KBM-7 (cell line): ENCODE data around the gene RNF182.
A peak's percentile ranks its signal among the peaks of the same experiment; 100 is the strongest.
"Not testable (repeated sequence)": the region's sequence is repeated elsewhere in the genome, so short reads cannot be mapped to it uniquely, and the experiment has no call there.

Experiments used
- DNase-seq: peaks from one replicate; pipeline ENCODE4 v3.0.0-alpha.2; 2015
- in situ Hi-C: fragments of 300-500 bp; cut with MboI; formaldehyde crosslinking; loops from 2 replicates; pipeline ENCODE4 v1.14.3; 2020; ENCODE audit warnings: low sequenced_read_pairs, low pct_unique_long_range_greater_than_20kb, mixed read lengths

RNF182 gene

DNA sequence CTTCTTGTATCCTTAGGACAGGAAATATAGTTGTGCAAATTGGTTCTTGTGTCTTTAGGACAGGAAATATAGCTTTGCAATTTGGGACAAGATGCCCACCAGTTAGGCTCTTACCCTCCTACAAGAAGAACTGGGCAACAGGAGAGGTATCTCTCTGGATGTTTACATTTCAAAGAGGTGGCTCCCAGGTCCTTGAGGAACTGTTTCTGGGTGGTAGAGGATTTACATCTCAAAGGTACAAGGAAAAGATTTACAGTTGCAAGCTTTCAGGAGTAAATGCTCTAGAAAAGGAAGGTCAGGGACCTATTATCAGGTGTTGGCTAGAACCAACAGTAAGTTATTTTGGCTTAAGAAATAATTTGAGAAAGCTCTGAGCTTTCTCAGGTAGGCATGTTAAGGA, 19.2 kb downstream of the RNF182 start:
- in situ Hi-C loops: no loop called here
- DNase-seq: no peak

DNA sequence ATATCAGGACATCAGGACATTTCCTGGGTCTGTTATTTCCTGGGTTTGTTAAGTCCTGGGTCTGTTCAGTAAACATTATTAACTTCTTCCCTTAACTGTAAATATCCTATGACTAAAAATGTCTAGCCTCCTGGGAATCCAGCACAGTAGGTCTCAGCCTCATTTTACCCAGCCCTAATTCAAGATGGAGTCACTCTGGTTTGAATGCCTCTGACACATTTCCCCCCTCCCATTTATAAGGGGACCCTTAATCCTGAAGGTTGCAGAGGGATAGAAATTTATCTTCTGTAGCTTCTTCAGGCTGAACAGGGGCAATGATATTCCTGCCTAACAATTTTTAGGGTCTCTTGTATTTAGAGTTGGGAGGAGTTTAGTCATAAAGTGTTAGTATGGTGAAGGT, 21.8 kb downstream of the RNF182 start:
- DNase-seq: no peak
- in situ Hi-C loops: no loop called here

DNA sequence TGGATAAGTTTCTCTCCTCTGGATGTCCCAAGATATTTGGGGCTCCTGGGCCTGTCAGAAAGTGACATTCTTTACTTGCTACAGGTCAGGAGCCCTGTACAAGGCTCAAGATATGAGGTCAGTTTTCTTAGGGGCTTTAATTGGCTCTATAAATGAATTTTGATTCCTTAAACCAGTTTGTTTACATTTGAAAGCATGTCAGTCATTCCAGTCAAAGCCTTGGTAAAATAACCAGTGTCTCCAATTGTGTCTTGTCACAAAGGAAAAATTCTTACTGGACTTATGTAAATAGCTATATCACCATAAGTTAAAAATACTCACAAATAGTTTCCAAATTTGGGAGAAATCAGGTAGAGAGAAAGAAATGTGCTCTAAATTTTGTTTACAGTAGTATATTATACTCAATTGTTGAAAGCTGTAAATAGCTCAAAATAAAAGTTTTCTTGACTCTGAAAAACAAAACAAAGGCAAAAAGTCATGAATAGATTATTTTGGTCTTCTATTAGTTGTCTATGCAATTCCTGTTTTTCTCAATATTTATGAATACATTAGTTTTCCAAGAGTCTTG, 22.9 kb downstream of the RNF182 start:
- no peak for DNase-seq
- in situ Hi-C loops: no loop called here

DNA sequence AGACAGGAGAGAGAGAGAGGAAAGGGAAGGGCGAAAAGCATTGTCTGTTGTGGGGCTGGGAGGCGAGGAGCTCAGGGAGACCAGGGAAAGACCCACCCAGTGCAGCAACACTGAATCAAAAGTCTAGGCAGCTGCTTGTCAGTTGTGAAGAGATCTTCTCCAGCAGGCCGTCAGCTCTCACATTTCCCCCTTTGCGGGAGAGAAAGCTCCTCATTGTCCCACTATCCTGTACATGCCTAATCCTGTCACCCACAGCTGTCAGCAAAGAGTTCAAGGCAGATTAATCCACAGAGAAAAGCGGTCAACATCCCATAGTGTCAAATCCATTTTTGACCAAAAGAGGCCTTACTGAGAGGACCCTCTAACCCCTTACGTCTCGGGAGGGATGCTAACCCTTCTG, 27.3 kb downstream of the RNF182 start:
- no peak for DNase-seq

DNA sequence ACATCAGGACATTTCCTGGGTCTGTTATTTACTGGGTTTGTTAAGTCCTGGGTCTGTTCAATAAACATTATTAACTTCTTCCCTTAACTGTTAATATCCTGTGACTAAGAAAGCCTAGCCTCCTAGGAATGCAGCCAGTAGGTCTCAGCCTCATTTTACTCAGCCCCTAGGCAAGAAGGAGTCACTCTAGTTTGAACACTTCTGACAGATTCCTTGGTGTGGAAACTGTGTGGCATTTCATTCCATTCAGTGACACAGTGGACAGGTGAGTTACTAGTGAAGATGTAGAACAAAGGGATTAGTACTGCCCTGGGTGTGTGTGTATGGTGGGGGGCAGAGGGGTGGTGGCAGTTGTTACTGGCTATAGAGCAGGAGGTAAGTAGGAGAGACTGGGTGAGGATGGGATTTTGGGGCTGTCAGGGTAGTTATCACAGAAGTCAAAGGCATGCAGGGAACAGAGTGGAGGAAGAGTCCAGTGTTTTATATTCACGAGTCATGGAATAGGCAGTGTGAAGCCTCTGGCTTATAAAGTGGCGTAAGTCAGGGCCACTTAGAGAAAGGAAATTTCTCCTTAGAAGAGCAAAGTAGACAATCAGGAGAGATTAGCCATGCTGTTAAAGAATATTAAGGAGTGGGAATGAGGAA, 28.4 kb downstream of the RNF182 start:
- in situ Hi-C loops: no loop called here
- DNase-seq: no peak

More for the DNA sequence above, 27.3 kb downstream of the RNF182 start:
- in situ Hi-C loops: no loop called here

DNA sequence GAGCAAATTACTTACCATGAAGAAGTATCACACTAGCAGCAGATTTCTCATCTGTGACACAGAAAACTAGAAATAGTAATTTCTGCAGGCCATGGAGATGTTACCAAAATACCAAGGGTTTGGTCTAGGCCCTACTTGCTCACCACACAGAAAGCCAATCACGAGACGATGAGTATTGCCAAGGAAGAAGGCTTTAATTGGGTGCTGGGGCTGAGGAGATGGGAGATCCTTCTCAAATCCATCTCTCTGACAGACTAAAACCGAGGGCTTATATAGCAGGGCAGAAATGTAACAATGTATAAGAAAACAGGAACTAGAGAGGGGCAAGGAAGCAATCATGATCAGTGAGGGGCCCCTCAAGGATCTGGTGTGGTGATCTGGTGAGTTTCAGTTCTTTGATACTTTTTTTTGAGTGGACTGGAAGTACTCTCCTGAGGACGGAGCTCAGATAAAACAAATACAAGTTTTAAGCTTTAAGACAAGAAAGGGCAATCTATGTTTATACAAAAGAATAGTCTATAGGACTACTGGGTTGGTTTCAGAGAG, 40.9 kb downstream of the RNF182 start:
- DNase-seq: peak; percentile 3
- in situ Hi-C loops: no loop called here

DNA sequence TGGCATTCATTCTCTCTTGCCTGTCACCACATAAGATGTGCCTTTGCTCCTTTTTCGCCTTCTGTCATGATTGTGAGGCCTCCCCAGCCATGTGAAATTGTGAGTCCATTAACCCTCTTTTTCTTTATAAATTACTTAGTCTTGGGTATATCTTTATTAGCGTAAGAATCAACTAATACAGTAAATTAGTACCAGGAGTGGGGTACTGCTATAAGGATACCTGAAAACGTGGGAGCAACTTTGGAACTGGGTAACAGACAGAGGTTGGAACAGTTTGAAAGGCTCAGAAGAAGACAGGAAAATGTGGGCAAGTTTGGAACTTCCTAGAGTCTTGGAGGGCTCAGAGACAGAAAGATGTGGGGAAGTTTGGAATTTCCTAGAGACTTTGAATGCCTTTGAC, 46.6 kb downstream of the RNF182 start:
- DNase-seq: no peak
- in situ Hi-C loops: no loop called here

DNA sequence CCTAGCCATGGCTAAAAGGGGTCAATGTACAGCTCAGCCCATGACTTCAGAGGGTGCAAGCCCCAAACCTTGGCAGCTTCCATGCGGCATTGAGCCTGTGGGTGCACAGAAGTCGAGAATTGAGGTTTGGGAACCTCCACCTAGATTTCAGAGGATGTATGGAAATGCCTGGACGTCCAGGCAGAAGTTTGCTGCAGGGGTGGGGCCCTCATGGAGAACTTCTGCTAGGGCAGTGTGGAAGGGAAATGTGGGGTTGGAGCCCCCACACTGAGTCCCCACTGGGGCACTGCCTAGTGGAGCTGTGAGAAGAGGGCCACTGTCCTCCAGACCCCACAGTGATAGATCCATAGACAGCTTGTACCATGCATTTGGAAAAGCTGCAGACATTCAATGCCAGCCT, 47.9 kb downstream of the RNF182 start:
- DNase-seq, in situ Hi-C loops: not testable (repeated sequence)

DNA sequence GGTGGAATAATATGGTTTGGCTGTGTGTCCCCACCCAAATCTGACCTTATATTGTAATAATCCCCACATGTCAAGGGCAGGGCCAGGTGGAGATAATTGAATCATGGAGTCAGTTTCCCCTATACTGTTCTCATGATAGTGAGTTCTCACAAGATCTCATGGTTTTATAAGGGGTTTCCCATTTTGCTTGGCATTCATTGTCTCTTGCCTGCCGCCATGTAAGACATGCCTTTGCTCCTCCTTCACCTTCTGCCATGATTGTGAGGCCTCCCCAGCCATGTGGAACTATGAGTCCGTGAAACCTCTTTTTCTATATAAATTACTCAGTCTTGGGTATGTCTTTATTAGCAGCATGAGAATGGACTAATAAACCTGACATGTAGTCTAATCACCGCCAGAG, 48.7 kb downstream of the RNF182 start:
- DNase-seq, in situ Hi-C loops: not testable (repeated sequence)

DNA sequence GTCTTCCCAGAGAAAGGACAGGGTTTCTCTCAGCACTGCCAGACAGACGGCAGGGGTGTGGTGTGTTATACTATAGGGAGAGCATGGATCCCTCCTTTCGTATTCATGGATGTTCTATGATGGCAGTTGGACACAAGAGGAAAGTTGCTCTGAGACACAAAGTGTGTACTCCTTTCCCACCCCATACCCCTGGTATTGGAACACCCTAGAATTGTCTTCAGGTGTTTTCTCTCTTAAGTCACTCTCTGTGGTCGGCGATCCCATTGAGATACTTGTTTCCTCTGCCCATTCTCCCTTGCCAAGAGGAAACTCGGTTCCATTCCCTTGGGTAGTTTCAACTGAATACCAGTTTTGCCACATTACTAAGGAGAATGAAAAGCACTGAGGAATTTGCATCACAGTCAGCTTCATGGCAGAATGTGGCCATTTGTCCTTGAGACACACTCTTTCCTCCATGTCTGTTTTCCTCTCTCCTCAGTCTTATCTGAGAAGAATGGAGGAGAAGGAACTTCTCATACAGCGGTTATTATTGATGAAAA, 53.4 kb downstream of the RNF182 start:
- DNase-seq: no peak
- in situ Hi-C loops: no loop called here

DNA sequence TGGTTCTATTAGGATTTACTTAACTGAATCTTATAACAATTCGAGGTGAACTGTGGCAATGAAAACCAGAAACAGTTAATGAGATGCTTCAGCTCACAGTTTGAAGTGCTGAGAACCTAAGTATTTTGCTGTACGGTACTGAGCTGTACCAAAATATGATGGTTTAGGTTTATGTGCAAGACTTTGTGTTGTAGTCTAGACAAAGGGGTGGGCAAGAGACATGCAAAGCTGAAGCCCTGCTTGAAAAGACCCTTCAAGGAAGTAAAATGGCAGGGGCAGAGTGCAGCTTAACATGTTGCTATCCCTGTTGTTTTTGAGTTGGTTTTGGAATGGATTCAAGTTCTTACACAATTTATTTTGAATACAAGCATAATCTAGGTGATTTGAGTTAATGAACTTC, 54.0 kb downstream of the RNF182 start:
- in situ Hi-C loops: no loop called here
- DNase-seq: no peak

DNA sequence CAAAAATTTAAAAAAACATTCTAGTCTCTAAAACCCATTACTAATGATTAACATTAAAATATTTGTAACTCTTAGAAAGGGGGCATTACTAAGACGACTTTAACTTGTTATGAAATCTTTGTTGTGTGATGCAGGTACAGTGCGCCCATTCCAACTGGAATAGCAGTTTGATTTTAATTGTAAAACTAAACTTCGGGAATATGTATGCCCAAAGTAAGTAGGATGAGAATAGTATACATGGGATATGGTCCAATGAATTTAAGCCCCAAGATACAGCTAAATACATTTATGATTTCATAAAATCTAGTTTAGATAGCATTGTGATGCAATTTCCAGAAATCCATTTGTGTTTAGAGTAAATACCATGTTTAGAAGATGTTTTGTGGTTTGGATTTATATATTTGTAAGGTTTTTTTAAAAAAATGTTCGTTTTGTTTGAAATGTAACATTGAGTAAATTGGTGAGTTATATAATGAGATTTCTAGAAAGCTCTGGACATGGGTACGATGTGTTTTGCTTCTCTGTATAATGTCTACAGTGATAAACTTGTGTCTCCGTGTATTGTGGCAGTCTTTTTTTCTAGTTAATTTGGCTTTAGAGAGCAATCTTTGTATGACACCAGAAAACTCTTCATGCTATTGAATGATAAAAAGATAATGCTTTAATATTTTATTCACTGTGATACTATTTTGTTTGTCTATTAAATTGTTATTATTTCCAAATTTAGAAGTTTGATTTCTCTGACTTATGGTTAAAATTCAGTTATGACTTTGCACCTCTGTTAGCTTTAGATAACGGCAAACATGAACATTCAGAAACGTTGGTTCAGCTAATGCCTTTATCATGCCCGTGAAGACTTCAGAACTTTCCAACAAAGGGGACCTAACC, 54.8 kb downstream of the RNF182 start:
- in situ Hi-C loops: no loop called here
- DNase-seq: no peak

DNA sequence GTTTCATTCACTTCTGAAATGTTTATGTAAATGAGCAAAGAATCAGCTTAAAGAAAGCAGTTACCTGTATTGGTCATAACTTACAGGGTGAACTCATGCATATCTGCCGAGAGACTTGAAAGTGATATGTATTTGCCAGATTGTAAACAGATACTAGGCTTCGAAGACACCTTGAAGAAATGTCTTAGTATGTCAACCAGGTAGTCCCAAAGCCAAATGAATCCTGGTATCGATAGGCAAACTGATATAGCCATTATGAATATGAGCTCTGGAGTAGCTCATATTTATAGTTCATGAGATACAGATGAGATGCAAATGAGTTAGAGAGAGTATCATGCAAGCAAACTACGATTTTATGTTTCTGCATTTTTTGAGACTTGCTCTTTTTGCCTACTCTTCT, 55.8 kb downstream of the RNF182 start:
- in situ Hi-C loops: no loop called here
- DNase-seq: no peak

DNA sequence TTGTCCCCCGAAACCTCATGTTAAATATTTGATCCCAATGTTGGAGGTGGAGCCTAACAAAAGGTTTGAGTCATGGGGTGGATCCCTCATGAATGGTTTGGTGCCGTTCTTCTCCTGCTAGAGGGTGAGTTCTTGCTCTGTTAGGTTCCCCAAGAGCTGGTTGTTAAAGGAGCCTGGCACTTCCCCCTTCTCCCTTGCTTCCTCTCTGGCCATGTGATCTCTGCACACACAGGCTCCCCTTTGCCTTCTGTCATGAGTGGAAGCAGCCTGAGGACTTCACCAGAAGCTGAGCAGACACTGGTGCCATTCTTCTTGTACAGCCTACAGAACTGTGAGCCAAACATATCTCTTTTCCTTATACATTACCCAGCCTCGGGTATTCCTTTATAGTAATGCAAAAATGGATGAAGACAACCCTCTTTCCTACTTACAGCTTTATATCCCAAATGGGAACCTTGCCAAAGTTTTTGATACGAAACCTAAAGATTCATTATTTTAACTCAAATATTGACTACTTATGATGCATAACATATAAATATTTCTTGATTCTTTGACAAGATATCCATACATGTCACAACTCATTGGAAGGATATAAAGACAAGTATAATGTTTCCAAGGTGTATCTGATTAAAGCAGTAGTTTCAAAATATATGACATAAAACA, 61.0 kb downstream of the RNF182 start:
- peak; percentile 35 for DNase-seq
- in situ Hi-C loops: no loop called here

DNA sequence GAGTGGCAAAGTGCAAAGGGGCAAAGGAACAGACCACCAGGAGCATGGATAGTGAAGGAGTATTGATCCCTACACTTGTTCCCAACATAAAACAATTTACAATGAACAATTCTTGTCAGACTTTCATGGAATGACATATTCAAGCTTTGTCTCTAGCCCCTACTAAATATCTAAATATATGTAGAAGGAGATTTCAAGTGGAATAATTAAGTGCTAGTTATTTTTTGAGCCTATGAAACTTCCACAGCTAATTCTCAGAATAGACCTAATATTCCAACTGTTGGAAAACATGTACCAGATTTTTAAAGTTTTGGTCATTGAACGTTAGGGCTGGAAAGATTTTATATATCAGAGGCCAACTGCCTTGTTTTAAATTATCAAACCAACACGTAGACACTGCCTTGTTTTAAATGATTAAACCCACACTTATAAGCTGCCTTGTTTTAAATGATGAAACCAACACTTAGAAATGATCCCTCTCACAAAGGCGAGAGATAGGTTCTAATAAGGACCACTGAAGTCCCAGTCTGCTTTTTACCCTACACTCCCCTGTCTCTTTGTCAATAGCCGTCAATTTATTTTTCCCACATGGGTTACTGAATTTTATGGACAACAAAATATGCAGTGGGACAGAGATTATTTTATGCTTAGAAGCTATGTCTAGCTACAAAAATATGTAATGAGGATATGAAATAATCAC, 62.1 kb downstream of the RNF182 start:
- in situ Hi-C loops: no loop called here
- no peak for DNase-seq

DNA sequence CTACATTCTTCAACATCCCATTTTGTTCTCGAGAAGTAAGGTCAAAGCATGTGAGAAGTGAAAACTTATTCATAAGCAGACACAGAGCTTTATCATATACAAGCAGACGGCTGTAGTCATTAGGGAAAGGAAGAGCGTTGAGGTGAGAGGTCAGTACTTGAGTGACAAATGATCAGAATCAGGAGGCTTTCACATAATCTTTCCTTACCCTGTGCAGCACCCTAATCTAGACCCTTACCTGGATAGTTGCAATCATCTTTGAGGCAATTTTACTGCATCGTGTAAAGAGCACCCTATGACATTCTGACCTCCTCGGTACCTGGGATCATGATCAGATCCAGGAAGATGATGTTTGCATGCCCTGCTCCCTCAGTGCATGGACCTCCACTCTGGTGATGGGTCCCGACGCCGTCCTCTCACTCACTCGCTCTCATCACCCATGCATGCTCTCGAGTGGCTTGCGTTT, 62.7 kb downstream of the RNF182 start:
- DNase-seq: no peak
- in situ Hi-C loops: no loop called here

DNA sequence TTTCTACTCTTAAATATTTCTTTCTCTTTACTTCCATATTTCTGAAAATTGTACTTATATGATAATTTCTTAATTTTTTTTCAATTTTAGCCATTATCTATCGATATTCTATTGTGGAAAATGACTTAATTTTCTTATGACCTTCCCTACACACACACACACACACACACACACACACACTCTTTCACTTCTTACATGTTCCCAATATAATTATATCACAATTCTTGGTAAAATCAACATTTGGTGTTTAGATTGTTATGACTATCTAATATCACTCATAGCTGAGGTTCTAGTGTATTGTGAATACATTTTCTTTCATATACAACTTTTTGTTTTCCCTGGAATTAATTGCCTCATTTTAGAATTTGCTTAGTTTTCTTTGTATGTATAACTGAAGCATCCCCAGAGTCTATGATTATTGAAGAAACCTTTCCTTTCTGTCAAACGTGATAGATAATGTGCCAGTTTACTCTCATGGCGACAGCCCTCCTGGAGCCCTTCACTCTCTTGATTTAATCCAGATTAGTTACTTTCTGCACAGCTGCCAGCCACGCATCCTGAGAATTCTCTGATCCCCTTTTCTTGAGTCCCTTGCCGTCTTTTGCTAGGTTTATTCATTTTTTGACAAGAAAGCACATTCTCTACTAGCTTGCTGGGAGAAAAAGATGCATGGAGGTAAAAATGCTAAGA, 63.4 kb downstream of the RNF182 start:
- DNase-seq: no peak
- in situ Hi-C loops: no loop called here

DNA sequence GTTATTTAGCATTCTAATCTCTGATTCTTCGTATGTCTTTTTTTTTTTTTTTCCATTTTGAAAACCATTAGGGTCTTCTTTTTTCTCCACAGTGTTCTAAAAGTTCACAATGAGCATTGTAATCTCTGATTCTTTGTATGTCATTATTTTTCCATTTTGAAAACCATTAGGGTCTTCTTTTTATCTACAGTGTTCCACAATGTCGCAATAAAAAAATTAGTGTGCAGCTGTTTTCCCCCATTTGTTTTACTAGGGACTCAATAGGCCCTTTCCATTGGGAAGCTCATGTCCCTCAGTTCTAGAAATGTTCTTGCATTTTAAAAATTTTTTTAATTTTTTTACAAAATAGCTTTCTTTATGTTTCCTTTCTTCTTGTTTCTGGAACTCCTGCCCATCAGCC, 64.2 kb downstream of the RNF182 start:
- no peak for DNase-seq
- in situ Hi-C loops: no loop called here
